Neural progenitor cell (in vitro differentiated cells): Measurements from ENCODE around the gene SMIM38.

Source experiments
- EZH2 ChIP-seq: fragments of 200-600 bp; sonication (generic); IDR thresholded peaks from 2 replicates; pipeline ENCODE4 v1.6.1; 2017; ENCODE audit warnings: antibody characterized with exemption, mild to moderate bottlenecking, moderate library complexity
- EZH2phosphoT487 ChIP-seq: fragments of 200-600 bp; sonication (generic); IDR thresholded peaks from 2 replicates; pipeline ENCODE4 v1.6.1; 2017; ENCODE audit warnings: antibody characterized with exemption
- TF ChIP-seq, protein P1 (sequence below): fragments of 200-600 bp; sonication (generic); IDR thresholded peaks from 2 replicates; pipeline ENCODE4 v1.5.1; 2017; ENCODE audit warnings: antibody characterized with exemption, mild to moderate bottlenecking

- TF ChIP-seq, protein P1, sequence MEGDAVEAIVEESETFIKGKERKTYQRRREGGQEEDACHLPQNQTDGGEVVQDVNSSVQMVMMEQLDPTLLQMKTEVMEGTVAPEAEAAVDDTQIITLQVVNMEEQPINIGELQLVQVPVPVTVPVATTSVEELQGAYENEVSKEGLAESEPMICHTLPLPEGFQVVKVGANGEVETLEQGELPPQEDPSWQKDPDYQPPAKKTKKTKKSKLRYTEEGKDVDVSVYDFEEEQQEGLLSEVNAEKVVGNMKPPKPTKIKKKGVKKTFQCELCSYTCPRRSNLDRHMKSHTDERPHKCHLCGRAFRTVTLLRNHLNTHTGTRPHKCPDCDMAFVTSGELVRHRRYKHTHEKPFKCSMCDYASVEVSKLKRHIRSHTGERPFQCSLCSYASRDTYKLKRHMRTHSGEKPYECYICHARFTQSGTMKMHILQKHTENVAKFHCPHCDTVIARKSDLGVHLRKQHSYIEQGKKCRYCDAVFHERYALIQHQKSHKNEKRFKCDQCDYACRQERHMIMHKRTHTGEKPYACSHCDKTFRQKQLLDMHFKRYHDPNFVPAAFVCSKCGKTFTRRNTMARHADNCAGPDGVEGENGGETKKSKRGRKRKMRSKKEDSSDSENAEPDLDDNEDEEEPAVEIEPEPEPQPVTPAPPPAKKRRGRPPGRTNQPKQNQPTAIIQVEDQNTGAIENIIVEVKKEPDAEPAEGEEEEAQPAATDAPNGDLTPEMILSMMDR: no peak
- TF ChIP-seq EZH2phosphoT487 (no peak), EZH2 (no peak)
These were observed 23.4 kb upstream of the SMIM38 start for GRCh38 chr11:69132301-69132670.
